ENCODE data around the gene CLIC6. TPM values are rescaled to one million over a fixed set of nuclear protein-coding genes. Genes with fewer than 3 reads are reported as not detected.

Gene CLIC6
- total and polyA plus RNA-seq, 4 donors, result 15.1 to 63.9 (median 30.6) TPM

DNA sequence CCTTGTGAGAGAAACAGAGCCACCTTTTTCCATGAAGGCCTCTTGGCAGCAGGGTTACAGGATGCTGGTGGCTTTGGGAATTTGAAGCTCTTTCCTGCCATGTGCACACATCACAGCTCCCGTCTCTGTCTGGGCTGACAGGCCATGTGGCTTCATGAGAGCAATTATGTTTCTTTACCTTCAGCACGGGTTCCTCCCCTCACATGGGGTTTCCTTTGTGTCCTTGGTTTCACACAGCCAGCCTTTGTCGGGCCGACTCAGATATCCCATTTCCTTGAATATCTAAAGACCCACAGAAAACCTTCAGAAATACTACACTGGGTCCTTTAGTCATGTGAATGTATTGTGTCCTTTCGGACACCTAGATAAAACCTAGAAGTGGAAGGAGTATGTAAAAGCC lies 7.1 kb downstream of the CLIC6 start:
- DNase-seq, result no peak
- Histone ChIP-seq H3K27me3 (ENCODE audit: control insufficient read depth in 3 of 3, insufficient read depth in 3 of 3, low read length in 2 of 3) (peaks cover 0 to 31% (median 22%) of the 10 kb centered on the region in 3 donors), H3K27ac (ENCODE audit: low read depth in 1 of 2, low read length in 1 of 2) (no peak overlapping the region), H3K36me3 (ENCODE audit: control insufficient read depth in 4 of 4, insufficient read depth in 4 of 4, low read length in 4 of 4) (no peaks in the 10 kb centered on the region), H3K4me3 (no peak overlapping the region), H3K4me1 (ENCODE audit: control insufficient read depth in 5 of 5, insufficient read depth in 5 of 5, low read length in 5 of 5) (peaks cover 0 to 1% (median 0%) of the 10 kb centered on the region in 5 donors), H3K9me3 (ENCODE audit: control insufficient read depth in 4 of 4, insufficient read depth in 3 of 4, low read length in 3 of 4) (no peaks in the 10 kb centered on the region), H3K9ac (ENCODE audit: insufficient read depth in 1 of 2, low read length in 2 of 2) (no peak overlapping the region)
- TF ChIP-seq, protein P1, sequence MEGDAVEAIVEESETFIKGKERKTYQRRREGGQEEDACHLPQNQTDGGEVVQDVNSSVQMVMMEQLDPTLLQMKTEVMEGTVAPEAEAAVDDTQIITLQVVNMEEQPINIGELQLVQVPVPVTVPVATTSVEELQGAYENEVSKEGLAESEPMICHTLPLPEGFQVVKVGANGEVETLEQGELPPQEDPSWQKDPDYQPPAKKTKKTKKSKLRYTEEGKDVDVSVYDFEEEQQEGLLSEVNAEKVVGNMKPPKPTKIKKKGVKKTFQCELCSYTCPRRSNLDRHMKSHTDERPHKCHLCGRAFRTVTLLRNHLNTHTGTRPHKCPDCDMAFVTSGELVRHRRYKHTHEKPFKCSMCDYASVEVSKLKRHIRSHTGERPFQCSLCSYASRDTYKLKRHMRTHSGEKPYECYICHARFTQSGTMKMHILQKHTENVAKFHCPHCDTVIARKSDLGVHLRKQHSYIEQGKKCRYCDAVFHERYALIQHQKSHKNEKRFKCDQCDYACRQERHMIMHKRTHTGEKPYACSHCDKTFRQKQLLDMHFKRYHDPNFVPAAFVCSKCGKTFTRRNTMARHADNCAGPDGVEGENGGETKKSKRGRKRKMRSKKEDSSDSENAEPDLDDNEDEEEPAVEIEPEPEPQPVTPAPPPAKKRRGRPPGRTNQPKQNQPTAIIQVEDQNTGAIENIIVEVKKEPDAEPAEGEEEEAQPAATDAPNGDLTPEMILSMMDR (IDR thresholded peaks at IDR 0.05; ENCODE audit: control extremely low read depth, extremely low read depth), result no peak
- ATAC-seq (ENCODE audit: insufficient read depth, low FRiP score), result no peak
- 73 to 85% methylated on average over 5 of the region's 5 CpGs for WGBS, 2 donors

GRCh38 chr21:34679051-34679450 lies 10.3 kb downstream of the CLIC6 start:
- H3K4me1 ChIP-seq (ENCODE audit: control insufficient read depth in 5 of 5, insufficient read depth in 5 of 5, low read length in 5 of 5), result no peaks in the 10 kb centered on the region
- TF ChIP-seq, protein P1 (IDR thresholded peaks at IDR 0.05; ENCODE audit: control extremely low read depth, extremely low read depth), result no peak
- H3K27me3 ChIP-seq (ENCODE audit: control insufficient read depth in 3 of 3, insufficient read depth in 3 of 3, low read length in 2 of 3), result peaks cover 0 to 3% (median 0%) of the 10 kb centered on the region in 3 donors
- no peak for DNase-seq
- no peak overlapping the region for H3K9ac ChIP-seq (ENCODE audit: insufficient read depth in 1 of 2, low read length in 2 of 2)
- no peak overlapping the region for H3K27ac ChIP-seq (ENCODE audit: low read depth in 1 of 2, low read length in 1 of 2)
- 45 to 48% methylated on average over 5 of the region's 5 CpGs for WGBS, 2 donors
- ATAC-seq (ENCODE audit: insufficient read depth, low FRiP score), result no peak
- H3K9me3 ChIP-seq (ENCODE audit: control insufficient read depth in 4 of 4, insufficient read depth in 3 of 4, low read length in 3 of 4), result peaks cover 0 to 3% (median 2%) of the 10 kb centered on the region in 4 donors
- no peak overlapping the region for H3K4me3 ChIP-seq
- H3K36me3 ChIP-seq (ENCODE audit: control insufficient read depth in 4 of 4, insufficient read depth in 4 of 4, low read length in 4 of 4), result no peaks in the 10 kb centered on the region

GRCh38 chr21:34684174-34684876 lies 15.5 kb downstream of the CLIC6 start:
- no peak overlapping the region for H3K9ac ChIP-seq (ENCODE audit: insufficient read depth in 1 of 2, low read length in 2 of 2)
- H3K4me3 ChIP-seq, result no peak overlapping the region
- WGBS, 2 donors, result 43 to 62% methylated on average over 2 of the region's 2 CpGs
- ATAC-seq (ENCODE audit: insufficient read depth, low FRiP score), result no peak
- H3K4me1 ChIP-seq (ENCODE audit: control insufficient read depth in 5 of 5, insufficient read depth in 5 of 5, low read length in 5 of 5), result no peaks in the 10 kb centered on the region
- peaks cover 0 to 3% (median 2%) of the 10 kb centered on the region in 4 donors for H3K9me3 ChIP-seq (ENCODE audit: control insufficient read depth in 4 of 4, insufficient read depth in 3 of 4, low read length in 3 of 4)
- no peak overlapping the region for H3K27ac ChIP-seq (ENCODE audit: low read depth in 1 of 2, low read length in 1 of 2)
- H3K36me3 ChIP-seq (ENCODE audit: control insufficient read depth in 4 of 4, insufficient read depth in 4 of 4, low read length in 4 of 4), result no peaks in the 10 kb centered on the region
- H3K27me3 ChIP-seq (ENCODE audit: control insufficient read depth in 3 of 3, insufficient read depth in 3 of 3, low read length in 2 of 3), result no peaks in the 10 kb centered on the region
- TF ChIP-seq, protein P1 (IDR thresholded peaks at IDR 0.05; ENCODE audit: control extremely low read depth, extremely low read depth), result no peak
- no peak for DNase-seq
